ENCODE measurements around the gene PCDH9. TPM values are rescaled to one million over a fixed set of nuclear protein-coding genes. Genes with fewer than 3 reads are reported as not detected.

PCDH9 gene
- total RNA-seq, 1 experiment from 2014 or later = 1.9 TPM

- Histone ChIP-seq H3K4me3 (no peak overlapping the region), H3K27me3 (no peaks in the 10 kb centered on the region), H3K36me3 (no peaks in the 10 kb centered on the region), H3K9me3 (no peaks in the 10 kb centered on the region)
- DNase-seq = no peak
Observed at GRCh38 chr13:66543780-66544179, 686.4 kb downstream of the PCDH9 start.

- no peaks in the 10 kb centered on the region for H3K36me3 ChIP-seq
- H3K27me3 ChIP-seq = no peaks in the 10 kb centered on the region
- no peak for DNase-seq
- H3K9me3 ChIP-seq = no peaks in the 10 kb centered on the region
- no peak overlapping the region for H3K4me3 ChIP-seq
Observed at GRCh38 chr13:66537417-66537816, 692.7 kb downstream of the PCDH9 start.

GRCh38 chr13:66536746-66537145 lies 693.4 kb downstream of the PCDH9 start:
- no peaks in the 10 kb centered on the region for H3K27me3 ChIP-seq
- no peak for DNase-seq
- no peaks in the 10 kb centered on the region for H3K36me3 ChIP-seq

GRCh38 chr13:66534561-66534960 lies 695.6 kb downstream of the PCDH9 start:
- Histone ChIP-seq H3K4me3 (no peak overlapping the region), H3K9me3 (no peaks in the 10 kb centered on the region), H3K27me3 (no peaks in the 10 kb centered on the region), H3K36me3 (no peaks in the 10 kb centered on the region)
- DNase-seq = no peak

More at GRCh38 chr13:66536746-66537145, 693.4 kb downstream of the PCDH9 start:
- Histone ChIP-seq H3K4me3 (no peak overlapping the region), H3K9me3 (no peaks in the 10 kb centered on the region)

- no peaks in the 10 kb centered on the region for H3K27me3 ChIP-seq
- DNase-seq = no peak
- no peaks in the 10 kb centered on the region for H3K36me3 ChIP-seq
Observed at GRCh38 chr13:66532845-66533244, 697.3 kb downstream of the PCDH9 start.

GRCh38 chr13:66532146-66532545 lies 698.0 kb downstream of the PCDH9 start:
- Histone ChIP-seq H3K9me3 (no peaks in the 10 kb centered on the region), H3K36me3 (no peaks in the 10 kb centered on the region), H3K4me3 (no peak overlapping the region), H3K27me3 (no peaks in the 10 kb centered on the region)
- DNase-seq = peak; percentile 4

More at GRCh38 chr13:66532845-66533244, 697.3 kb downstream of the PCDH9 start:
- no peak overlapping the region for H3K4me3 ChIP-seq
- no peaks in the 10 kb centered on the region for H3K9me3 ChIP-seq

- Histone ChIP-seq H3K4me3 (no peak overlapping the region), H3K36me3 (no peaks in the 10 kb centered on the region), H3K9me3 (no peaks in the 10 kb centered on the region), H3K27me3 (no peaks in the 10 kb centered on the region)
- no peak for DNase-seq
Observed at GRCh38 chr13:66530686-66531085, 699.5 kb downstream of the PCDH9 start.

GRCh38 chr13:66530158-66530557 lies 700.0 kb downstream of the PCDH9 start:
- H3K27me3 ChIP-seq = no peaks in the 10 kb centered on the region
- no peak overlapping the region for H3K4me3 ChIP-seq
- no peaks in the 10 kb centered on the region for H3K36me3 ChIP-seq
- H3K9me3 ChIP-seq = no peaks in the 10 kb centered on the region
- DNase-seq = no peak

- Histone ChIP-seq H3K27me3 (no peaks in the 10 kb centered on the region), H3K9me3 (no peaks in the 10 kb centered on the region)
- DNase-seq = no peak
Observed at GRCh38 chr13:66528944-66529576, 701.1 kb downstream of the PCDH9 start.

GRCh38 chr13:66528180-66528579 lies 702.0 kb downstream of the PCDH9 start:
- Histone ChIP-seq H3K9me3 (no peaks in the 10 kb centered on the region), H3K4me3 (no peak overlapping the region), H3K27me3 (no peaks in the 10 kb centered on the region), H3K36me3 (no peaks in the 10 kb centered on the region)
- DNase-seq = no peak

More at GRCh38 chr13:66528944-66529576, 701.1 kb downstream of the PCDH9 start:
- Histone ChIP-seq H3K36me3 (no peaks in the 10 kb centered on the region), H3K4me3 (no peak overlapping the region)

- DNase-seq = no peak
- Histone ChIP-seq H3K4me3 (no peak overlapping the region), H3K36me3 (no peaks in the 10 kb centered on the region), H3K9me3 (no peaks in the 10 kb centered on the region), H3K27me3 (no peaks in the 10 kb centered on the region)
Observed at GRCh38 chr13:66520511-66521355, 709.4 kb downstream of the PCDH9 start.

GRCh38 chr13:66519259-66519658 lies 710.9 kb downstream of the PCDH9 start:
- H3K9me3 ChIP-seq = no peaks in the 10 kb centered on the region
- H3K4me3 ChIP-seq = no peak overlapping the region
- H3K36me3 ChIP-seq = no peaks in the 10 kb centered on the region
- H3K27me3 ChIP-seq = no peaks in the 10 kb centered on the region
- DNase-seq = no peak

GRCh38 chr13:66518068-66518467 lies 712.1 kb downstream of the PCDH9 start:
- Histone ChIP-seq H3K4me3 (no peak overlapping the region), H3K36me3 (no peaks in the 10 kb centered on the region), H3K27me3 (no peaks in the 10 kb centered on the region), H3K9me3 (no peaks in the 10 kb centered on the region)
- DNase-seq = no peak

- no peak overlapping the region for H3K4me3 ChIP-seq
- no peaks in the 10 kb centered on the region for H3K27me3 ChIP-seq
- H3K36me3 ChIP-seq = no peaks in the 10 kb centered on the region
- no peak for DNase-seq
- H3K9me3 ChIP-seq = no peaks in the 10 kb centered on the region
Observed at GRCh38 chr13:66513728-66514127, 716.4 kb downstream of the PCDH9 start.

- H3K36me3 ChIP-seq = no peaks in the 10 kb centered on the region
- H3K9me3 ChIP-seq = no peaks in the 10 kb centered on the region
- no peaks in the 10 kb centered on the region for H3K27me3 ChIP-seq
- DNase-seq = no peak
- H3K4me3 ChIP-seq = no peak overlapping the region
Observed at GRCh38 chr13:66509175-66509574, 721.0 kb downstream of the PCDH9 start.

- Histone ChIP-seq H3K27me3 (no peaks in the 10 kb centered on the region), H3K9me3 (no peaks in the 10 kb centered on the region), H3K36me3 (no peaks in the 10 kb centered on the region), H3K4me3 (no peak overlapping the region)
- DNase-seq = no peak
Observed at GRCh38 chr13:66508153-66508909, 721.8 kb downstream of the PCDH9 start.

GRCh38 chr13:66506979-66507378 lies 723.2 kb downstream of the PCDH9 start:
- DNase-seq = no peak
- no peaks in the 10 kb centered on the region for H3K36me3 ChIP-seq
- H3K27me3 ChIP-seq = no peaks in the 10 kb centered on the region
- no peaks in the 10 kb centered on the region for H3K9me3 ChIP-seq
- H3K4me3 ChIP-seq = no peak overlapping the region
